Stomach smooth muscle (tissue), 2 donors: ENCODE measurements around the gene CARD9.

Source experiments
- H3K27ac ChIP-seq: one replicate; pipeline ENCODE4 v1.7.0; 2013; ENCODE audit warnings: mild to moderate bottlenecking, low read length, inconsistent platforms
- H3K27me3 ChIP-seq, 2 donors: one replicate each; pipeline ENCODE4 v1.7.0; 2013; ENCODE audit warnings: low read length in 2 of 2; ENCODE audit not compliant: insufficient read depth in 2 of 2, control insufficient read depth in 1 of 2
- H3K36me3 ChIP-seq, 2 donors: one replicate each; pipeline ENCODE4 v1.7.0; 2013; ENCODE audit warnings: low read length in 2 of 2; ENCODE audit not compliant: control insufficient read depth in 2 of 2, insufficient read depth in 2 of 2
- H3K4me1 ChIP-seq: one replicate; pipeline ENCODE4 v1.7.0; 2013; ENCODE audit warnings: low read length; ENCODE audit not compliant: control insufficient read depth, insufficient read depth
- H3K4me3 ChIP-seq, 2 donors: one replicate each; pipeline ENCODE4 v1.7.0; 2013; ENCODE audit warnings: low read length in 2 of 2
- H3K9ac ChIP-seq, 2 donors: one replicate each; pipeline ENCODE4 v1.7.0; 2013; ENCODE audit warnings: low read length in 2 of 2, mild to moderate bottlenecking in 1 of 2
- H3K9me3 ChIP-seq, 2 donors: one replicate each; pipeline ENCODE4 v1.7.0; 2013; ENCODE audit warnings: low read length in 2 of 2; ENCODE audit not compliant: control insufficient read depth in 2 of 2
- donor health status: healthy.
- donor health status: Pancreatic carcinoma.

Gene CARD9

DNA sequence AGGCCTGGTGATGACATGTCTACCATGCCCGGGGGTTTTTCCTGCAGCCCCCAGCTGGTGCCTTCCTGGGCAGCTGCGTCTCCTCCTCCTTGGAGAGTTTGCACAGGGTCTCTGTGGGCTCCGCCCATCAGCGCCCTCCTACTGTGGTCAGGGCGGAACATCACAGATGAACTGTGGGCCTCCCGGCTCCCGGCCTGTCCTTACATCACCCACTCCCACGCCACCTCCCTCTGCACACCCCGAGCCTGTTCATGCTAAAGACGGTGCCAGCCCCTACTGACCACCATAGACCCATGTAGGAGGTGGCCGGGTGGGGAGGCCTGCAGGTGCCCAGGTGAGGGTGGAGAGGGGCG lies 33.5 kb downstream of the CARD9 start:
- no peaks in the 10 kb centered on the region for H3K9me3 ChIP-seq

DNA sequence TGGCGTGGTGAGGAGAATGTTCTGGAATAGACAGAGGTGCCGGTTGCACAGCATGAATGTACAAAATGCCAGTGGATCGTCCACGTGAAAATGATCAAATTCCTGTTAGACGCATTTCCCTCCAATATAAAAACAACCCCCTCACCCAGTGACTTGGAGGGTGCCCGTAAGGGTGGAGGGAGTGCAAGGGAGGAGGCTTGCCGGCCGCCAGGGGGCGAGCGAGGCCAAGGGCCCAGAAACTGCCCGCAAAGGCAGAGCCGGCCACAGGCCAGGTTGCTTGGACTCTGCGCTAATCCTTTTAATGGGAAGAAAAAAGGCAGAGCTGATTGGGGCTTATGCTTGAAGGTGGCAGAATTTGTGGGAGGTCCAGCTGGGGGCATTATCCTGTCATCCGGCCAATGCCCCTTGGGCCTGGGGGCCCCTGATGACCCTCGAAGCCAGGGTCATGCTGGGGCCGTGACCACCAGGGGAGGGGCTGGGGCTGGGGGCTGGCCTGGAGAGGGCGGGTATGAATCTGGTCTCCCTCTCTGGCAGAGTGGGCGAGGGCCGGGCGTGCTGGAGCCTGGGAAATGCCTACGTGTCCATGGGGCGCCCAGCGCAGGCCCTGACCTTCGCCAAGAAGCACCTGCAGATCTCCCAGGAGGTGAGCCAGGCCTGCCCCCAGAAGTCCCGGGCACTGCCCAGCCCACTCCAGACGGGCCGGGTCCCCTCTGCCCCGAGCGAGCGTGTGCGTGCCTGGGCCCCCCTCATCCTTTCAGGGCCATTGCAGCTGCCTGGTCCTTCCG lies 34.1 kb downstream of the CARD9 start:
- Histone ChIP-seq H3K9ac (no peak overlapping the region), H3K36me3 (peaks cover 0 to 2% of the 10 kb centered on the region in 2 donors), H3K27ac (no peak overlapping the region)

More for the DNA sequence above, 33.5 kb downstream of the CARD9 start:
- peaks cover 18% of the 10 kb centered on the region for H3K4me1 ChIP-seq
- peaks cover 0 to 2% of the 10 kb centered on the region in 2 donors for H3K36me3 ChIP-seq
- H3K27ac ChIP-seq: no peak overlapping the region
- no peaks in the 10 kb centered on the region for H3K27me3 ChIP-seq
- H3K9ac ChIP-seq: no peak overlapping the region
- no peak overlapping the region for H3K4me3 ChIP-seq

DNA sequence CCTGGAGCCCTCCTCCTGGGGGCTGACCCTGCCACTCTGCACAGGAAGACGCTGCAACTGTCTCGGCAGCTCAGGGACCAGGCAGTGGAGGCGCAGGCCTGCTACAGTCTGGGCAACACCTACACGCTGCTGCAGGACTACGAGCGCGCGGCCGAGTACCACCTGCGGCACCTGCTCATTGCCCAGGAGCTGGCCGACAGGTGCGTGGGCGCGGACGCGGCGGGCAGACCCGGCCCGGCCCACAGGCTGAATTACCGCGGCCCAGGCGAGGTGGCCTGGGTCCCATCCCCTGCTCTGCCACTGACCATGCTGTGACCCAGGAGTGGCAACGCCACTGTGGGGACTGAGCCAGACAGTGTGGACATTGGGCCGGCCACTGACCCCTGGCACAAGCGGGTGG lies 35.0 kb downstream of the CARD9 start:
- Histone ChIP-seq H3K36me3 (peaks cover 0 to 2% of the 10 kb centered on the region in 2 donors), H3K4me1 (peaks cover 15% of the 10 kb centered on the region), H3K27ac (no peak overlapping the region), H3K9me3 (no peaks in the 10 kb centered on the region), H3K9ac (no peak overlapping the region), H3K4me3 (no peak overlapping the region), H3K27me3 (no peaks in the 10 kb centered on the region)

More for the DNA sequence above, 34.1 kb downstream of the CARD9 start:
- Histone ChIP-seq H3K9me3 (no peaks in the 10 kb centered on the region), H3K4me1 (peaks cover 15% of the 10 kb centered on the region), H3K27me3 (no peaks in the 10 kb centered on the region), H3K4me3 (no peak overlapping the region)

DNA sequence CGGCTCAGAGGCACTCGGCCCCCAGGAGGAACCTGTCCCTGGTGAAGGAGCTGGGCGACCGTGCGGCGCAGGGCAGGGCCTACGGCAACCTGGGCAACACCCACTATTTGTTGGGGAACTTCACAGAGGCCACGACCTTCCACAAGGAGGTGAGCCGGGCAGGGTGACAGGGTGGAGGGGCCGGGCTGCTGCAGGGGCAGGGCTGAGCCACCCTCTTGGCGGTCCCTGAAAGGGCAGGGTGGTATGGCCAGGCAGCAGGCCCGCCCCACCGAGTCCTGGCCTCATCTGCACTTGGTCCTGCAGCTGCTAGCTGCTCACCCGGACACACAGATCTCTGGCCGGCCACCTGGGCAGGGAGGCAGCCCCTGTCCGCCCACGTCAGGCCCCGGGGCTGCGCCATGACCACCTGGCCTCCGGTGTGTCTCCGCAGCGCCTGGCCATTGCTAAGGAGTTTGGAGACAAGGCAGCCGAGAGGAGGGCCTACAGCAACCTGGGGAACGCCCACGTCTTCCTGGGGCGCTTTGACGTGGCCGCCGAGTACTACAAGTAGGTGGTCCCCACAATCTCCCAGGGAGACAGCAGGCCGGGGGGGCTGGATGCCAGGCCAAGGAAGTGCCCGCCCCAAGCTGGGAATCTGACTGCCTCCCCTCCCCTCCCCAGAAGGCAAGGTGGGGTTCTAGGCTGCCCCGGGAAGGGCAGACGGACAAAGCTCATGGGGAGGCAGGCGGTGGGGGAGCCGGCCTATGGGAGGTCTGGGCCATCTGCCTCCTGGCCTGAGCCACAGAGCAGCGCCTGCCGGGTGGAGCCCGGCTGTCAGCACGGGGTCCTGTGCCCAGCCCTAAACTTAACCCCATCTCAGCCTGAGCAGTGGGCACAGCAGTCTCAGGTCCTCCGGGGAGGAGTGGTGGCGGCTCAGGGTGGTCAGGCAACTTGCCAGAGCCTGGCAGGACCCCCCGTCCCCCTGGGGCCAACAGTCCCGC lies 35.8 kb downstream of the CARD9 start:
- no peak overlapping the region for H3K9ac ChIP-seq
- H3K27ac ChIP-seq: no peak overlapping the region
- H3K4me1 ChIP-seq: peaks cover 9% of the 10 kb centered on the region
- H3K27me3 ChIP-seq: no peaks in the 10 kb centered on the region
- H3K4me3 ChIP-seq: no peak overlapping the region
- H3K36me3 ChIP-seq: peaks cover 0 to 2% of the 10 kb centered on the region in 2 donors
- no peaks in the 10 kb centered on the region for H3K9me3 ChIP-seq

DNA sequence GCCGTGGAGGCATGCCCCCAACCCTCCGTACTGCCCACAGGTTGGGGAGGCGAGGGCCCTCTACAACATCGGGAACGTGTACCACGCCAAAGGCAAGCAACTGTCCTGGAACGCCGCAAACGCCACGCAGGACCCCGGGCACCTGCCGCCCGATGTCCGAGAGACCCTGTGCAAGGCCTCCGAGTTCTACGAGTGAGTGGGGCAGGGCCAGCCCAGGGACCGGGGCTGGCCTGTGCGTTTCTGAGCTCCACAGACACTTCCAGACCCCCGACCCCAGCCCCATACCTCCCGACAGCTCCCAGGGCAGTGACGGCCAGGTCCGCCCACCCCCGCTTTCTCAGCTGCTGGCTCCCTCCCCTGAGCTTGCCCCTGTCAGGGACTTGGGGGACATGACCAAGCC lies 36.6 kb downstream of the CARD9 start:
- Histone ChIP-seq H3K27me3 (no peaks in the 10 kb centered on the region), H3K9me3 (no peaks in the 10 kb centered on the region), H3K9ac (no peak overlapping the region), H3K36me3 (peaks cover 0 to 2% of the 10 kb centered on the region in 2 donors), H3K4me1 (peaks cover 2% of the 10 kb centered on the region), H3K27ac (no peak overlapping the region), H3K4me3 (no peak overlapping the region)

DNA sequence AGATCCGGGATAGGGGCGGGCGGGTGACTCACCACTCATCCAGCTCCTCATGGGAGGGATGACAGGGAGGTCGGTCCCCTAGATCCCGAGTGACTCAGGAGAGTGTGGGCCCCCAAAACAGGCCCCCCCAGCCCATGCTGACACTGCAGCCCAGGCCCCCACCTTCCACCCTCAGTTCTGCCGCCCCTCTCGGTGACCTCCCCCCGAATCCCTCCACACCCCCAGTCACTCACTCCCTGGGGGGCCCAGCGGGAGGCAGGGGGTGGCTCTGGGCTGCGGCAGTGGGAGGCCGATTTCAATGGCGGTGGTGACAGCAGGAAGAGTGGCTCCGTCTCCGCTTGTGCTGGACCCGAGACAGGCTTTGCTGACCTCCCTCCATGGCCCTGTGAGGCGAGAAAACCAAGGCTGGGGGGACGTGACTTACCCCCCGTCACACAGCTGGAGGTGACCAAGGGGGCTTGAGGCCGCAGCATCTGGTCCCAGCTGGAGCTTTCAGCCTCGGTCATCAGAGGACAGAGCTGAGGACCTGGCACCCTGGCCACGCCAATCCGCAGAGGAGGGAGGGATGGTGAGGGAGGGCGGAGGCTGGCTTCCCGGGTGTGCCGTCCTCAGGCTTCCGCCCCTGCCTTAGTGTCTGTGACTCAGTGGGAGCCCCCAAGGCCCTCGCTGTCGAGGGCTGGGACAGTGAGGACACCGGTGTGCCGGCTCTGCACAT lies 37.2 kb downstream of the CARD9 start:
- H3K27me3 ChIP-seq: no peaks in the 10 kb centered on the region
- H3K9ac ChIP-seq: no peak overlapping the region
- peaks cover 0 to 2% of the 10 kb centered on the region in 2 donors for H3K36me3 ChIP-seq
- H3K4me1 ChIP-seq: no peaks in the 10 kb centered on the region
- H3K4me3 ChIP-seq: no peak overlapping the region
- H3K9me3 ChIP-seq: no peaks in the 10 kb centered on the region
- H3K27ac ChIP-seq: no peak overlapping the region

DNA sequence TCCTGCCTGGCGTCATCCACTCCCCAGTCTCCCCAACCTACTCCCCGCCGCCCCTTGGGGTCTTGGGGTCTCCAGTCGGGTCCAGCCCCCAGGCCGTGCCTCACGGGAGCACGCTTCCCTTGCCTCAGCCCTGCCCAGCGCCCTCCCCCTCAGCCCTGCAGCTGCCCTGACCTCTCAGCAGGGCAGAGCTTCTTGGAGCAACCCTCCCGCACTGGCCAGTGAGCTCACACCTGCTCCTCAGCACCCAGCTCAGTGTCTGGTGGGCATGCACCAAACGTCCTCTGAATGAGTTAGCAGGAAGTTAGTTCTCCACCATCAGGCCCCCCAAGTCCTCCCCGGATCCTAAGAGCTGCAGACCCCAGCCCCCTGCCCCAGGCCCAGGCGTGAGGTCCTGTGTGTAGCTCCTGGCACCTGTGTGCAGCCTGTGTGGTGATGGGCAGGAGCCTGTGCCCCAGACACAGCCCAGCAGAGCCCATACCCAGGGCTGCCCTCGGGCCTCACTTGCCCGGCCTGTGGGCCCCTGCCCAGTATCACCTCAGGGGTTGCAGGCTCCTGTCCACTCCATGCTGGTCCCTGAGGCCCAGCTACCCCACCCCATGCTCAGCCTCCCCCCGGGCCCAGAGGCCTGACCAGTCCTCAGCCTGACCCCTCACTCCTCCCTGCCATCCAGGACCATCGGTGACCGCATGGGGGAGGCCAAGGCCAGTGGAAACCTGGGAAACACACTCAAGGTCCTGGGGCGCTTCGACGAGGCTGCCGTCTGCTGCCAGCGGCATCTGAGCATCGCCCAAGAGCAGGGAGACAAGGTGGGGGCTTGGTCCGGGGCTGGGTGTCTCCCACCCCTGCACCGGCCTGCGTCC lies 37.9 kb downstream of the CARD9 start:
- Histone ChIP-seq H3K9me3 (no peaks in the 10 kb centered on the region), H3K36me3 (peaks cover 0 to 2% of the 10 kb centered on the region in 2 donors), H3K4me1 (no peaks in the 10 kb centered on the region), H3K27ac (no peak overlapping the region), H3K4me3 (no peak overlapping the region), H3K9ac (no peak overlapping the region), H3K27me3 (no peaks in the 10 kb centered on the region)

DNA sequence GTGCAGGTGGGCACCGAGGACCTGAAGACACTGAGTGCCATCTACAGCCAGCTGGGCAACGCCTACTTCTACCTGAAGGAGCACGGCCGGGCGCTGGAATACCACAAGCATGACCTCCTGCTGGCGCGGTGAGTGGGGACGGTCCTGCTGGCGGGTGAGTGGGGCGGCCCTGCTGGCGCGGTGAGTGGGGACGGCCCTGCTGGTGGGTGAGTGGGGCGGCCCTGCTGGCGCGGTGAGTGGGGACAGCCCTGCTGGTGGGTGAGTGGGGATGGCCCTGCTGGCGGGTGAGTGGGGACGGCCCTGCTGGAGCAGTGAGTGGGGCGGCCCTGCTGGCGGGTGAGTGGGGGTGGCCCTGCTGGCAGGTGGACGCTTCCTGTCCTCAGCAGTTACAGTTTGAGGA lies 38.9 kb downstream of the CARD9 start:
- Histone ChIP-seq H3K4me1 (peaks cover 1% of the 10 kb centered on the region), H3K27ac (no peak overlapping the region), H3K9me3 (no peaks in the 10 kb centered on the region), H3K27me3 (no peaks in the 10 kb centered on the region), H3K9ac (no peak overlapping the region), H3K4me3 (no peak overlapping the region), H3K36me3 (peaks cover 0 to 2% of the 10 kb centered on the region in 2 donors)

DNA sequence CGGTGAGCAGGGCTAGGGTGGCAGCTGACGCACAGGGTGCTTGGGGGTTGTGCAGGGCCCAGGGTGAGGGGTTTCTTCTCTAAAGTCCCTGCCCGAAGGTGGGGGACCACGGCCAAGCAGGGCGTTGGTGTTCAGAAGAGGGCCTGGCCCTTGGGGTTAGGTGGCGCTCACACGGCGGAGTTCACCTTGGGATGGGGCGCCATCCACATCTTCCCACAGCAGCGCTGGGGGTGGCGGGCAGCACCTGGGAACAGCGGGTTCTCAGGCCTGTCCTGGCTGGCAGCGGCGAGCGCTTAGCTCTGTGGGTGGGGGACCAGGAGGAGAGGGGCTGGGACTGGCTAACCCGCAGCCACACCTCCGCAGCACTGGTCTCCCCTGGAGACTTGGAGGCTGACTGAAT lies 40.0 kb downstream of the CARD9 start:
- Histone ChIP-seq H3K36me3 (peaks cover 0 to 2% of the 10 kb centered on the region in 2 donors), H3K9me3 (no peaks in the 10 kb centered on the region), H3K4me1 (peaks cover 12% of the 10 kb centered on the region), H3K27me3 (no peaks in the 10 kb centered on the region), H3K9ac (no peak overlapping the region), H3K27ac (no peak overlapping the region), H3K4me3 (no peak overlapping the region)

DNA sequence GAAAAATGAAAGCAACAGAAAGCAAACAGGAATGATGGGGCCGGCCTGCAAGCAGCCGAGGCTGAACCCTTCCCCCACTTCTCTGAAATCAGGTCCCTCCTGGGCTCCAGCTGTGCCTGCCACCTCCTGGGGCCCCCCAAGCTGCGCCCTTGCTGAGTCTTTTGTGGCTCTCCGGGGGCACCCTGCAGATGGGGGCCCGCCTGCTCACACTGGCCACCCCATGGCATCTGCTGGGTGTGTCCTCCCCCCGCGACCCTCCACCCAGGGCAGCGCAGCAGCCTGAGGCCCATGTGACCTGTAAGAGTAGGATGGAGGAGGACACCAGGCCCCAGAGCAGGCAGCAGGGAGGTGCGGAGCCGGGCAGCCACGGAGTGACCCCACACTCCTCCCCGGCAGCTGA lies 40.4 kb downstream of the CARD9 start:
- no peak overlapping the region for H3K9ac ChIP-seq
- peaks cover 0 to 2% of the 10 kb centered on the region in 2 donors for H3K36me3 ChIP-seq
- H3K4me3 ChIP-seq: no peak overlapping the region
- H3K9me3 ChIP-seq: no peaks in the 10 kb centered on the region
- peaks cover 16% of the 10 kb centered on the region for H3K4me1 ChIP-seq
- H3K27me3 ChIP-seq: no peaks in the 10 kb centered on the region
- H3K27ac ChIP-seq: no peak overlapping the region
